D721Med (cell line): Measurements from ENCODE around the gene VEPH1.

Experiments used
- DNase-seq: peaks from one replicate; pipeline ENCODE4 v3.0.0; 2011; ENCODE audit warnings: low spot score; ENCODE audit not compliant: insufficient read length
- FAIRE-seq: peaks from 2 replicates; lab custom pipeline; 2011; peaks lifted over from hg19 to GRCh38; lab: Jason Lieb, UNC
- TF ChIP-seq, protein P1 (sequence below): IDR thresholded peaks from 2 replicates; pipeline ENCODE4 v1.5.1; 2012; ENCODE audit warnings: mild to moderate bottlenecking, control low read depth; ENCODE audit not compliant: insufficient read depth; ENCODE audit errors: missing control alignments

The VEPH1 gene

GRCh38 chr3:157274644-157275137 lies 228.5 kb downstream of the VEPH1 start:
- FAIRE-seq = no peak
- TF ChIP-seq, protein P1, sequence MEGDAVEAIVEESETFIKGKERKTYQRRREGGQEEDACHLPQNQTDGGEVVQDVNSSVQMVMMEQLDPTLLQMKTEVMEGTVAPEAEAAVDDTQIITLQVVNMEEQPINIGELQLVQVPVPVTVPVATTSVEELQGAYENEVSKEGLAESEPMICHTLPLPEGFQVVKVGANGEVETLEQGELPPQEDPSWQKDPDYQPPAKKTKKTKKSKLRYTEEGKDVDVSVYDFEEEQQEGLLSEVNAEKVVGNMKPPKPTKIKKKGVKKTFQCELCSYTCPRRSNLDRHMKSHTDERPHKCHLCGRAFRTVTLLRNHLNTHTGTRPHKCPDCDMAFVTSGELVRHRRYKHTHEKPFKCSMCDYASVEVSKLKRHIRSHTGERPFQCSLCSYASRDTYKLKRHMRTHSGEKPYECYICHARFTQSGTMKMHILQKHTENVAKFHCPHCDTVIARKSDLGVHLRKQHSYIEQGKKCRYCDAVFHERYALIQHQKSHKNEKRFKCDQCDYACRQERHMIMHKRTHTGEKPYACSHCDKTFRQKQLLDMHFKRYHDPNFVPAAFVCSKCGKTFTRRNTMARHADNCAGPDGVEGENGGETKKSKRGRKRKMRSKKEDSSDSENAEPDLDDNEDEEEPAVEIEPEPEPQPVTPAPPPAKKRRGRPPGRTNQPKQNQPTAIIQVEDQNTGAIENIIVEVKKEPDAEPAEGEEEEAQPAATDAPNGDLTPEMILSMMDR = no peak
- no peak for DNase-seq

DNA sequence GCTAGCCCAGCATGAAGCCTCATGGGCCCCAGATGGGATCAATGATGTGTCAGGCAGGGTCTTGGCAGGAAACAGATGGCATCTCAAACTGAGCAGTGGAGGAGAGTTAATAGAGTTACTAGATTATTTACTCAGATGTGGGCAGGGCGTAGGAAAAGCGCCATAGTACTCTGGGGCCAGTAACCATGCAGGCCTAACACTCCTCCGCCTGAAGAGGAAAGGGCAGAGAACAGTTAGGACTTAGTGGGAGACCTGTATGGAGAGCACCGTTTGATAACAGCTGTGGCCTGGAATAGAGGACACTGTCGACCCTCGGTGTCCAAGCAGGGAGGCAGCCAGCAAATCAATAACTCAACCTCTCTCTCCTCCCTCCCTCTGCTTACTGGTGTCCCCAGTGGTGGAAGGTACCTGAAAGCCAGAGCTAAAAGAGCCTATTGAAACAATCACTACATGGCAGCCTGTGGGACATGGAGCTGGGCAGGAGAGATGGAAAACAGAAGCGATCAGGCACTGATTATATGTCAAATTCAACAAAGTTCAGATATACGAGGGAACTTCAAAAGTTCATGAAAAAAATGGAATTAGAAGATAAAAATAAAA lies 231.8 kb downstream of the VEPH1 start:
- TF ChIP-seq, protein P1 = no peak
- FAIRE-seq (no peak), DNase-seq (no peak)

- no peak for DNase-seq
- TF ChIP-seq, protein P1 = no peak
- FAIRE-seq = no peak
These were observed 235.2 kb downstream of the VEPH1 start for GRCh38 chr3:157268026-157268425.

GRCh38 chr3:157265931-157266330 lies 237.3 kb downstream of the VEPH1 start:
- FAIRE-seq = no peak
- DNase-seq = no peak
- TF ChIP-seq, protein P1 = no peak

DNA sequence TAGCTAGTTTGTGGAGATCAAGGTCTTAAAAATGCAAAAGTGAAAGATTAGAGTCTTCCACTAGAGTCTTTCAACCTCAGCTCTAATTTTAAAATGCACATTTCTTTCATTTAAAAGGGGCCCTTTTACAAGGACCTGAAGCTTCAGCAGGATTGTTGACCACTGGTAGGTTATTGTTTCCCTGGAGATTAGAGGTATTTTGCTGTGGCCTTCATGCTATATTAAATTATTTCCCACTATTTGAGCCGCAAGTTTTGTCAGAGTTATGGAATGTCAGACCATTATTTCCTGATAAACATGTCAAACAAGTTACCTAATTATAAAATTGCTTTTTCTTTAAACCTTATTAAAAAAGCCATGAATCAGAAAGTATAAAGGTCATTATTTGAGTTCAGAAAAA lies 240.2 kb downstream of the VEPH1 start:
- TF ChIP-seq, protein P1 = no peak
- DNase-seq (no peak), FAIRE-seq (no peak)

DNA sequence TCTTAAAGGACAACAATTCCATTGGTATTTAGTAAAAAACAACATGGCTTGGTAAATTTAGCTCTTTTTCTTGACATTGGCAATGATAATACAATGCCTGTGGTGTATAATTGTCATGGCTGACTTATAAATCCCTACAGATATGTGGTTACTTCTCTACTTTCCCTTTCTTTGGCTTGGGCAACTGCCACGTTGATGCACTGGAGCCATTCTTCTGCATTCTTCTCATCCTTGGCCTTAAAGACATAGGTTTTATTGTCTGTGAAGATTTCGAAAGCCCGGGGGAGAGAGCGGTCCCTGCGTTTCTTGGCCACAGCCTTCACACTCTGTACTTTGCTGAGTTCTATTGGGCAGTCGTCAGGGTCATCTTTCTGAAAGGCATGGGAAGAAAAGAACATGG lies 242.2 kb downstream of the VEPH1 start:
- DNase-seq (no peak), FAIRE-seq (no peak)
- TF ChIP-seq, protein P1 = no peak

- TF ChIP-seq, protein P1 = no peak
- FAIRE-seq = no peak
These were observed 243.4 kb downstream of the VEPH1 start for GRCh38 chr3:157259825-157260224.

More at GRCh38 chr3:157259825-157260224, 243.4 kb downstream of the VEPH1 start:
- no peak for DNase-seq
